GM12878 (cell line): ENCODE results near the gene GPR176. TPM values are rescaled to one million over a fixed set of nuclear protein-coding genes. Genes with fewer than 3 reads are reported as not detected.

Source experiments
- ATAC-seq: fragments of 200-7000 bp; cut with Tn5 transposase; 3 replicates; pipeline ENCODE4 v1.9.1; 2020; ENCODE audit warnings: mild to moderate bottlenecking, moderate library complexity
- BruUV-seq: library from RNA; stranded (reverse); fragments of 400-500 nt; replicated peaks from 2 replicates; lab custom pipeline; 2021; lab: Mats Ljungman, UMichigan
- CTCF ChIA-PET: fragments of 300-600 bp; sonication (Branson Sonifier 250); formaldehyde crosslinking; extraction: SDS; loops from one replicate; lab custom pipeline; 2021; ENCODE audit warnings: inconsistent platforms; lab: Yijun Ruan, JAX
- POLR2A ChIA-PET: fragments of 350-600 bp; formaldehyde crosslinking; extraction: SDS; loops from one replicate; lab custom pipeline; 2021; ENCODE audit warnings: inconsistent platforms; lab: Charles Lee
- RAD21 ChIA-PET: fragments of 300-600 bp; sonication (Branson Sonifier 250); formaldehyde crosslinking; loops from one replicate; lab custom pipeline; 2023; ENCODE audit warnings: antibody characterized with exemption; ENCODE audit not compliant: unreplicated experiment; lab: Charles Lee
- SMC1A ChIA-PET: fragments of 300-600 bp; sonication (Branson Sonifier 250); formaldehyde crosslinking; loops from one replicate; lab custom pipeline; 2023; ENCODE audit not compliant: unreplicated experiment, uncharacterized antibody; lab: Charles Lee
- DNase-seq: peaks from one replicate; pipeline ENCODE4 v3.0.0-alpha.2; 2011; ENCODE audit warnings: low read depth, low spot score
- FAIRE-seq: peaks from 3 replicates; lab custom pipeline; 2011; peaks lifted over from hg19 to GRCh38; lab: Jason Lieb, UNC
- H2AFZ ChIP-seq: 2 replicates; pipeline ENCODE4 v1.6.0; 2011; ENCODE audit warnings: low read depth, low read length, control low read depth; ENCODE audit not compliant: control insufficient read depth
- H3K27ac ChIP-seq: 2 replicates; pipeline ENCODE4 v1.5.1; 2011; ENCODE audit warnings: control low read depth; ENCODE audit not compliant: control insufficient read depth, insufficient read depth
- H3K27me3 ChIP-seq, 2 experiments: replicated peaks in 1 of 2; 2 replicates each; pipeline versions ENCODE4 v1.6.0 to v1.6.1; 2011; ENCODE audit warnings: low read length in 1 of 2; ENCODE audit not compliant: control insufficient read depth in 2 of 2, insufficient read depth in 2 of 2
- H3K36me3 ChIP-seq, 2 experiments: 2 replicates each; pipeline ENCODE4 v1.5.1; 2011; ENCODE audit warnings: low read length in 1 of 2; ENCODE audit not compliant: control insufficient read depth in 2 of 2, insufficient read depth in 2 of 2
- H3K4me1 ChIP-seq: 2 replicates; pipeline ENCODE4 v1.6.1; 2011; ENCODE audit warnings: mild to moderate bottlenecking, low read length, moderate library complexity, mixed read lengths; ENCODE audit not compliant: control insufficient read depth, insufficient read depth
- H3K4me2 ChIP-seq: 2 replicates; pipeline ENCODE4 v1.6.0; 2011; ENCODE audit warnings: control low read depth; ENCODE audit not compliant: control insufficient read depth, insufficient read depth
- H3K4me3 ChIP-seq: fragments of 200-600 bp; sonication (generic); 2 replicates; pipeline ENCODE4 v1.5.1; 2016
- H3K79me2 ChIP-seq: 2 replicates; pipeline ENCODE4 v1.6.0; 2011; ENCODE audit warnings: low read length; ENCODE audit not compliant: control insufficient read depth, insufficient read depth
- H3K9ac ChIP-seq: 2 replicates; pipeline ENCODE4 v1.8.0; 2011; ENCODE audit warnings: low read length, control low read depth, mixed read lengths; ENCODE audit not compliant: control insufficient read depth, insufficient read depth
- H3K9me3 ChIP-seq: replicated peaks from 3 replicates; pipeline ENCODE4 v1.5.1; 2011; ENCODE audit warnings: mild to moderate bottlenecking, low read length; ENCODE audit not compliant: control insufficient read depth, insufficient read depth
- H4K20me1 ChIP-seq: 2 replicates; pipeline ENCODE4 v1.6.0; 2011; ENCODE audit not compliant: control insufficient read depth, insufficient read depth
- ATF2 ChIP-seq: IDR thresholded peaks from 2 replicates; pipeline ENCODE4 v1.6.1; 2012; ENCODE audit warnings: low read length, inconsistent platforms
- CBX5 ChIP-seq: sonication (generic); IDR thresholded peaks from 2 replicates; pipeline ENCODE4 v1.6.1; 2016; ENCODE audit warnings: low read depth, moderate library complexity, mild to moderate bottlenecking, inconsistent platforms
- CHD4 ChIP-seq: fragments of 200-600 bp; sonication (generic); IDR thresholded peaks from 2 replicates; pipeline ENCODE4 v1.6.1; 2016; ENCODE audit warnings: mild to moderate bottlenecking
- CTCF ChIP-seq, 3 experiments: IDR thresholded peaks in 2 of 3; conservative IDR thresholded peaks in 1 of 3; 2 replicates each; pipeline ENCODE4 v1.5.1; 2011; ENCODE audit warnings: low read depth in 3 of 3, low read length in 3 of 3, mild to moderate bottlenecking in 3 of 3, control low read depth in 2 of 3, moderate library complexity in 2 of 3, inconsistent platforms in 1 of 3, mixed read lengths in 1 of 3; ENCODE audit not compliant: control insufficient read depth in 2 of 3, insufficient read depth in 1 of 3; ENCODE audit errors: extremely low read depth in 1 of 3
- E4F1 ChIP-seq: fragments of 450-650 bp; IDR thresholded peaks from 2 replicates; pipeline ENCODE4 v1.6.1; 2018; ENCODE audit warnings: borderline replicate concordance, mild to moderate bottlenecking; ENCODE audit not compliant: partially characterized antibody
- FOXK2 ChIP-seq: fragments of 450-650 bp; IDR thresholded peaks from 2 replicates; pipeline ENCODE4 v1.6.1; 2017; ENCODE audit warnings: mild to moderate bottlenecking, moderate library complexity
- RB1 ChIP-seq: fragments of 450-650 bp; formaldehyde crosslinking; IDR thresholded peaks from 2 replicates; pipeline ENCODE4 v1.6.1; 2017; ENCODE audit warnings: mild to moderate bottlenecking, borderline replicate concordance
- SREBF2 ChIP-seq: IDR thresholded peaks from 2 replicates; pipeline ENCODE4 v1.6.1; 2012; ENCODE audit warnings: mild to moderate bottlenecking, low read length
- SUZ12 ChIP-seq: fragments of 200-600 bp; sonication (generic); IDR thresholded peaks from one replicate; pipeline ENCODE4 v1.6.1; 2018; ENCODE audit warnings: antibody characterized with exemption, mild to moderate bottlenecking; ENCODE audit not compliant: unreplicated experiment
- ZBED1 ChIP-seq: IDR thresholded peaks from 2 replicates; pipeline ENCODE4 v1.6.1; 2016; ENCODE audit warnings: borderline replicate concordance
- ZNF207 ChIP-seq: fragments of 450-650 bp; IDR thresholded peaks from 2 replicates; pipeline ENCODE4 v1.6.1; 2014; ENCODE audit warnings: antibody characterized with exemption, mild to moderate bottlenecking, borderline replicate concordance
- ZSCAN29 ChIP-seq: fragments of 450-650 bp; IDR thresholded peaks from 2 replicates; pipeline ENCODE4 v1.6.1; 2017; ENCODE audit warnings: mild to moderate bottlenecking, moderate library complexity
- ZZZ3 ChIP-seq: IDR thresholded peaks from 2 replicates; pipeline ENCODE4 v1.6.1; 2011; ENCODE audit warnings: low read depth; ENCODE audit not compliant: control insufficient read depth, insufficient read length
- WGBS: methylation state at CpG from one replicate; pipeline ENCODE4 v1.1.6; 2016; ENCODE audit warnings: low lambda C conversion rate; ENCODE audit not compliant: insufficient replicate concordance, insufficient coverage; ENCODE audit errors: missing lambda C conversion rate; 5-methylcytosine and 5-hydroxymethylcytosine counted together
- in situ Hi-C: fragments of 300-500 bp; cut with MboI; formaldehyde crosslinking; loops from 9 replicates; pipeline ENCODE4 v1.14.3; 2018; ENCODE audit warnings: mixed read lengths
- intact Hi-C: fragments of 100-400 bp; cut with micrococcal nuclease; formaldehyde crosslinking; loops from one replicate; pipeline ENCODE4 v1.14.2; 2022; ENCODE audit not compliant: unreplicated experiment
- polyA plus RNA-seq, 11 experiments: library from polyadenylated mRNA; depleted of rRNA in 4 of 11; unstranded in 6 of 11; stranded (reverse) in 5 of 11; fragments of >200 nt; fragmentation: Nextera tagmentation in 4 of 11; fragmentation: Illumina TruSeq in 1 of 11; extraction: Ambion mirVana in 4 of 11; extraction: Trizol in 1 of 11; gene quantifications; 1 replicate in 1 of 11; 2 replicates in 10 of 11; pipeline versions ENCODE4 v1.2.1 to v1.2.3, GENCODE V29; 2011 to 2016; ENCODE audit warnings: inconsistent platforms in 2 of 11, missing spikeins in 2 of 11, low read depth in 1 of 11
- total RNA-seq, 4 experiments: library from RNA; depleted of rRNA in 3 of 4; stranded (reverse); fragments of >200 nt in 3 of 4; fragmentation: Illumina TruSeq in 1 of 4; extraction: Trizol in 1 of 4; gene quantifications; 2 replicates each; pipeline versions ENCODE4 v1.2.1 to v1.2.3, GENCODE V29; 2013 to 2021
- TF ChIP-seq, protein P1 (sequence below): fragments of 450-650 bp; IDR thresholded peaks from 2 replicates; pipeline ENCODE4 v1.6.1; 2016; ENCODE audit warnings: mild to moderate bottlenecking
- TF ChIP-seq, protein P2 (sequence below): IDR thresholded peaks from 2 replicates; pipeline ENCODE4 v1.6.1; 2011; ENCODE audit warnings: low read depth, low read length, improper control_type of control experiment, borderline replicate concordance

The GPR176 gene
- total and polyA plus RNA-seq, 10 of the 15 experiments (the other 5 are each of a cell fraction or from before 2014, with no cell fraction given): 0.02 to 0.33 (median 0.16) TPM; not detected in 4

DNA sequence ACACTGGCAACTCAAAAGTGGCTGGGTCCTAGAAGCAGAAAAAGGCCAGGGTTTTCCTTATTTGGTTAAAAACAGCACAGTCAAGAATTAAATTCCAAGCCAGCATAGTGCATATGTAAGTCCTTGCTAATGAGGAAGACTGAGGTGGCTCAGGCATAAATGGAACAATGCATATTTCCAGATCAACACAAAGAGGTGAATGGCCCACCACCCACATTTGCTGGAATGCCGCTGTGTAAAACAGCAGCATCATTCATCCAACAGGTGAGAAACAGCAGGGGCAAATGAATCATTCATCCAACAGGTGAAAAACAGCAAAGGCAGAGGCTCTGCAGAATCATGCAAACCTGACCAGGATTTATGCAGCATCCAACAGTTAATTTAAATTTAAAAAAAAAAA lies 32.9 kb downstream of the GPR176 start:
- Histone ChIP-seq H3K79me2 (no peaks in the 10 kb centered on the region), H4K20me1 (no peaks in the 10 kb centered on the region), H3K36me3 (no peaks in the 10 kb centered on the region), H3K4me2 (no peak overlapping the region), H2AFZ (no peak overlapping the region), H3K4me1 (no peaks in the 10 kb centered on the region), H3K9ac (no peak overlapping the region), H3K27me3 (no peaks in the 10 kb centered on the region; a peak in 1 of 4 replicates), H3K9me3 (no peaks in the 10 kb centered on the region), H3K4me3 (no peak overlapping the region), H3K27ac (no peak overlapping the region)
- intact Hi-C loops (loop anchor here (10.0 kb wide), 1 partner anchor 388 kb away; no protein-coding TSS in a partner anchor), in situ Hi-C loops (loop anchor here (10.0 kb wide), 1 partner anchor 388 kb away; no protein-coding TSS in a partner anchor)
- 83% methylated on average over 1 of the region's 1 CpG for WGBS
- ChIA-PET SMC1A (interaction anchor here (0.8 to 1.9 kb wide), 14 partner anchors 9 to 387 kb away, joined by 3 to 10 read pairs (median 4); no protein-coding TSS in a partner anchor), POLR2A (interaction anchor here (0.6 kb wide), 1 partner anchor 33 kb away, joined by 3 read pairs; no protein-coding TSS in a partner anchor), RAD21 (interaction anchor here (0.7 to 2.2 kb wide), 7 partner anchors 100 to 388 kb away, joined by 3 to 11 read pairs (median 6); no protein-coding TSS in a partner anchor), CTCF (interaction anchor here (0.6 to 3.1 kb wide), 19 partner anchors 13 to 451 kb away, joined by 3 to 18 read pairs (median 5); partner anchors contain the start of genes EIF2AK4 and SRP14)
- DNase-seq: no peak
- TF ChIP-seq CTCF (IDR thresholded peaks at IDR 0.05 in 2 of 3, conservative IDR thresholded peaks at IDR 0.05 in 1 of 3; ENCODE audit: control insufficient read depth in 2 of 3, extremely low read depth in 1 of 3, insufficient read depth in 1 of 3, low read depth in 3 of 3, low read length in 3 of 3) (no peak), ZZZ3 (no peak), ATF2 (no peak), SUZ12 (no peak), FOXK2 (no peak), RB1 (no peak), CBX5 (no peak), ZNF207 (no peak), SREBF2 (no peak), E4F1 (no peak), CHD4 (no peak), ZBED1 (no peak), ZSCAN29 (no peak)
- TF ChIP-seq, protein P1, sequence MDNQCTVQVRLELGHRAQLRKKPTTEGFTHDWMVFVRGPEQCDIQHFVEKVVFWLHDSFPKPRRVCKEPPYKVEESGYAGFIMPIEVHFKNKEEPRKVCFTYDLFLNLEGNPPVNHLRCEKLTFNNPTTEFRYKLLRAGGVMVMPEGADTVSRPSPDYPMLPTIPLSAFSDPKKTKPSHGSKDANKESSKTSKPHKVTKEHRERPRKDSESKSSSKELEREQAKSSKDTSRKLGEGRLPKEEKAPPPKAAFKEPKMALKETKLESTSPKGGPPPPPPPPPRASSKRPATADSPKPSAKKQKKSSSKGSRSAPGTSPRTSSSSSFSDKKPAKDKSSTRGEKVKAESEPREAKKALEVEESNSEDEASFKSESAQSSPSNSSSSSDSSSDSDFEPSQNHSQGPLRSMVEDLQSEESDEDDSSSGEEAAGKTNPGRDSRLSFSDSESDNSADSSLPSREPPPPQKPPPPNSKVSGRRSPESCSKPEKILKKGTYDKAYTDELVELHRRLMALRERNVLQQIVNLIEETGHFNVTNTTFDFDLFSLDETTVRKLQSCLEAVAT: no peak
- TF ChIP-seq, protein P2, sequence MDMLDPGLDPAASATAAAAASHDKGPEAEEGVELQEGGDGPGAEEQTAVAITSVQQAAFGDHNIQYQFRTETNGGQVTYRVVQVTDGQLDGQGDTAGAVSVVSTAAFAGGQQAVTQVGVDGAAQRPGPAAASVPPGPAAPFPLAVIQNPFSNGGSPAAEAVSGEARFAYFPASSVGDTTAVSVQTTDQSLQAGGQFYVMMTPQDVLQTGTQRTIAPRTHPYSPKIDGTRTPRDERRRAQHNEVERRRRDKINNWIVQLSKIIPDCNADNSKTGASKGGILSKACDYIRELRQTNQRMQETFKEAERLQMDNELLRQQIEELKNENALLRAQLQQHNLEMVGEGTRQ: no peak
- FAIRE-seq: no peak
- no TSS peak for BruUV-seq
- no peak for ATAC-seq
